Measurements from ENCODE around the gene RAC2.

The RAC2 gene

GRCh38 chr22:37275622-37276021 lies 31.6 kb upstream of the RAC2 start:
- DNase-seq (ENCODE audit: low read depth), result no peak

GRCh38 chr22:37275134-37275533 lies 31.1 kb upstream of the RAC2 start:
- no peak for DNase-seq (ENCODE audit: low read depth)

GRCh38 chr22:37274380-37274862 lies 30.4 kb upstream of the RAC2 start:
- no peak for DNase-seq (ENCODE audit: low read depth)

GRCh38 chr22:37273846-37274225 lies 29.8 kb upstream of the RAC2 start:
- no peak for DNase-seq (ENCODE audit: low read depth)

- DNase-seq (ENCODE audit: low read depth), result no peak
Measured at GRCh38 chr22:37273126-37273845, 29.2 kb upstream of the RAC2 start.

GRCh38 chr22:37270928-37271650 lies 27.0 kb upstream of the RAC2 start:
- DNase-seq (ENCODE audit: low read depth), result no peak

GRCh38 chr22:37269936-37270678 lies 26.0 kb upstream of the RAC2 start:
- no peak for DNase-seq (ENCODE audit: low read depth)

GRCh38 chr22:37267661-37268413 lies 23.8 kb upstream of the RAC2 start:
- DNase-seq (ENCODE audit: low read depth), result no peak

GRCh38 chr22:37267135-37267587 lies 23.1 kb upstream of the RAC2 start:
- DNase-seq (ENCODE audit: low read depth), result peak; percentile 55

GRCh38 chr22:37266581-37267134 lies 22.6 kb upstream of the RAC2 start:
- no peak for DNase-seq (ENCODE audit: low read depth)

- no peak for DNase-seq (ENCODE audit: low read depth)
Measured at GRCh38 chr22:37263966-37264887, 20.2 kb upstream of the RAC2 start.

GRCh38 chr22:37262346-37262745 lies 18.3 kb upstream of the RAC2 start:
- no peak for DNase-seq (ENCODE audit: low read depth)

GRCh38 chr22:37260901-37261336 lies 16.9 kb upstream of the RAC2 start:
- DNase-seq (ENCODE audit: low read depth), result no peak

GRCh38 chr22:37260155-37260795 lies 16.2 kb upstream of the RAC2 start:
- no peak for DNase-seq (ENCODE audit: low read depth)

GRCh38 chr22:37259540-37260029 lies 15.5 kb upstream of the RAC2 start:
- DNase-seq (ENCODE audit: low read depth), result no peak

GRCh38 chr22:37258753-37259401 lies 14.8 kb upstream of the RAC2 start:
- no peak for DNase-seq (ENCODE audit: low read depth)

GRCh38 chr22:37258005-37258752 lies 14.1 kb upstream of the RAC2 start:
- DNase-seq (ENCODE audit: low read depth), result no peak

GRCh38 chr22:37256075-37256726 lies 12.1 kb upstream of the RAC2 start:
- DNase-seq (ENCODE audit: low read depth), result no peak

Data from stimulated activated CD8-positive, alpha-beta memory T cell treated with anti-CD3 and anti-CD28 coated beads, Interleukin-15, amount 100 ng/mL, for 1 hour (primary cell).